Measurements from ENCODE around the gene TMEM135.

DNA sequence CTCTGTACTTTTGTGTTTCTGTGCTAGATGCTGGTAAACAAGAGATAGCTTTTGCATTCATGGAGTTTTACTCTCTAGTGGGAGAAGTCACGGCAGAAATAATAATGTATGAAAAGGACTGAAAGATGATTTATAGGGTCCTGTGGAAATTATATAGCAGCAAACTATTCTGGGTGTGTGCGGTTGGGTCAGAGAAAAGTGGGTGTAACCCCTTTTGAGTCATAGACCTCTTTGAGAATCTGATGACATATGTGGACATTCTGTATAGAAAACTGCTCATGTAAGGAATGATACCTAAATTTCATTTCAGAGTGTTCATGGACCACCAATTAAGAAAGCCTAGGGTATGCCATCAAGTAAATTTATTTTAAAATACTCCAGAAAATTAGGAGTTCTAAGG lies 54.4 kb downstream of the TMEM135 start:
- no peak for TF ChIP-seq POLR2AphosphoS5 (IDR thresholded peaks at IDR 0.05; ENCODE audit: low read depth, low read length)
- TF ChIP-seq TAF1 (IDR thresholded peaks at IDR 0.05; ENCODE audit: borderline replicate concordance, insufficient read depth, low read length), result no peak
- TF ChIP-seq, protein P1, sequence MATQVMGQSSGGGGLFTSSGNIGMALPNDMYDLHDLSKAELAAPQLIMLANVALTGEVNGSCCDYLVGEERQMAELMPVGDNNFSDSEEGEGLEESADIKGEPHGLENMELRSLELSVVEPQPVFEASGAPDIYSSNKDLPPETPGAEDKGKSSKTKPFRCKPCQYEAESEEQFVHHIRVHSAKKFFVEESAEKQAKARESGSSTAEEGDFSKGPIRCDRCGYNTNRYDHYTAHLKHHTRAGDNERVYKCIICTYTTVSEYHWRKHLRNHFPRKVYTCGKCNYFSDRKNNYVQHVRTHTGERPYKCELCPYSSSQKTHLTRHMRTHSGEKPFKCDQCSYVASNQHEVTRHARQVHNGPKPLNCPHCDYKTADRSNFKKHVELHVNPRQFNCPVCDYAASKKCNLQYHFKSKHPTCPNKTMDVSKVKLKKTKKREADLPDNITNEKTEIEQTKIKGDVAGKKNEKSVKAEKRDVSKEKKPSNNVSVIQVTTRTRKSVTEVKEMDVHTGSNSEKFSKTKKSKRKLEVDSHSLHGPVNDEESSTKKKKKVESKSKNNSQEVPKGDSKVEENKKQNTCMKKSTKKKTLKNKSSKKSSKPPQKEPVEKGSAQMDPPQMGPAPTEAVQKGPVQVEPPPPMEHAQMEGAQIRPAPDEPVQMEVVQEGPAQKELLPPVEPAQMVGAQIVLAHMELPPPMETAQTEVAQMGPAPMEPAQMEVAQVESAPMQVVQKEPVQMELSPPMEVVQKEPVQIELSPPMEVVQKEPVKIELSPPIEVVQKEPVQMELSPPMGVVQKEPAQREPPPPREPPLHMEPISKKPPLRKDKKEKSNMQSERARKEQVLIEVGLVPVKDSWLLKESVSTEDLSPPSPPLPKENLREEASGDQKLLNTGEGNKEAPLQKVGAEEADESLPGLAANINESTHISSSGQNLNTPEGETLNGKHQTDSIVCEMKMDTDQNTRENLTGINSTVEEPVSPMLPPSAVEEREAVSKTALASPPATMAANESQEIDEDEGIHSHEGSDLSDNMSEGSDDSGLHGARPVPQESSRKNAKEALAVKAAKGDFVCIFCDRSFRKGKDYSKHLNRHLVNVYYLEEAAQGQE (IDR thresholded peaks at IDR 0.05; ENCODE audit: insufficient read depth in 1 of 2, low read depth in 2 of 2, low read length in 2 of 2), result no peak

Measured in PFSK-1 (cell line).